Measurements from ENCODE around the gene PIK3R2. TPM values are rescaled to one million over a fixed set of nuclear protein-coding genes. Genes with fewer than 3 reads are reported as not detected.

The PIK3R2 gene
- total and polyA plus RNA-seq, 2 of the 13 experiments (the other 11 are each of a cell fraction or from before 2014, with no cell fraction given), result 18.6 to 25.3 TPM

DNA sequence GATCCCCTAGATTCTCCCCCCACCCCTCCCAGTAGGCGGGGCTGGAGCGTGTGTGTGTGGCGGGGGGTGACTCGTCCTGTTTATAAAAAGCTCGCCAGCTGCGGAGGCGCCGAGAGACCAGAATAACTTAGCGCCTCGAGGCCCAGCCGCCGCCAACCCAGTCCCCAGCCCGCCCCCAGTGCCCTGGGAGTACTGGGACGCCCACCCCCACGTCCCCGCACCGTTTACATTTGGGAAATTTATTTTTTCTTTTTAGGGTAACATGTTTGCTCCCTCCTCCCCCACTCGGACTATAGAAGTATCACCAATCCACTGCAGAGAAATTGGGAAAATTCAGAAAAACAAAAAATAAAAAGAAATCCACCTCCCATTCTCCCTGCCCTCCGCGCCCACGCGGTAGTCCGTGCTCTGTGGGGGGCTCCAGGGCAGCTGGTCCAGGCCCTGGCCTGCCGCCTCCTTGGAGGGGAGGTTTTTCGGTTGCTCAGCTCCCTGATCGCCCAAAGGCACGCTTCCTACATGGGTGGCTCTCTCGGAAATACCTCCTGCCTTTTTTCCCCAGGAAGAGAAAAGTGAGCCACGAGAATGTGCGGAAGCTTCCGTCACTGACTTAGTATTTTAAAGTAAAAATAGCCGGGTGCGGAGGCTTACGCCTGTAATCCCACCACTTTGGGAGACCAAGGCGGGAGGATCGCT lies 52.4 kb downstream of the PIK3R2 start (continued):
- TF ChIP-seq, protein P1, sequence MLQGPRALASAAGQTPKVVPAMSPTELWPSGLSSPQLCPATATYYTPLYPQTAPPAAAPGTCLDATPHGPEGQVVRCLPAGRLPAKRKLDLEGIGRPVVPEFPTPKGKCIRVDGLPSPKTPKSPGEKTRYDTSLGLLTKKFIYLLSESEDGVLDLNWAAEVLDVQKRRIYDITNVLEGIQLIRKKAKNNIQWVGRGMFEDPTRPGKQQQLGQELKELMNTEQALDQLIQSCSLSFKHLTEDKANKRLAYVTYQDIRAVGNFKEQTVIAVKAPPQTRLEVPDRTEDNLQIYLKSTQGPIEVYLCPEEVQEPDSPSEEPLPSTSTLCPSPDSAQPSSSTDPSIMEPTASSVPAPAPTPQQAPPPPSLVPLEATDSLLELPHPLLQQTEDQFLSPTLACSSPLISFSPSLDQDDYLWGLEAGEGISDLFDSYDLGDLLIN (CRISPR knock-in tag; IDR thresholded peaks at IDR 0.05; ENCODE audit: borderline replicate concordance), result no peak
- TF ChIP-seq, protein P2, sequence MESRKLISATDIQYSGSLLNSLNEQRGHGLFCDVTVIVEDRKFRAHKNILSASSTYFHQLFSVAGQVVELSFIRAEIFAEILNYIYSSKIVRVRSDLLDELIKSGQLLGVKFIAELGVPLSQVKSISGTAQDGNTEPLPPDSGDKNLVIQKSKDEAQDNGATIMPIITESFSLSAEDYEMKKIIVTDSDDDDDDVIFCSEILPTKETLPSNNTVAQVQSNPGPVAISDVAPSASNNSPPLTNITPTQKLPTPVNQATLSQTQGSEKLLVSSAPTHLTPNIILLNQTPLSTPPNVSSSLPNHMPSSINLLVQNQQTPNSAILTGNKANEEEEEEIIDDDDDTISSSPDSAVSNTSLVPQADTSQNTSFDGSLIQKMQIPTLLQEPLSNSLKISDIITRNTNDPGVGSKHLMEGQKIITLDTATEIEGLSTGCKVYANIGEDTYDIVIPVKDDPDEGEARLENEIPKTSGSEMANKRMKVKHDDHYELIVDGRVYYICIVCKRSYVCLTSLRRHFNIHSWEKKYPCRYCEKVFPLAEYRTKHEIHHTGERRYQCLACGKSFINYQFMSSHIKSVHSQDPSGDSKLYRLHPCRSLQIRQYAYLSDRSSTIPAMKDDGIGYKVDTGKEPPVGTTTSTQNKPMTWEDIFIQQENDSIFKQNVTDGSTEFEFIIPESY (CRISPR knock-in tag; IDR thresholded peaks at IDR 0.05), result no peak
- TF ChIP-seq TCF12 (IDR thresholded peaks at IDR 0.05) (no peak), TCF12 (CRISPR knock-in tag; IDR thresholded peaks at IDR 0.05) (no peak), NCOA1 (CRISPR knock-in tag; IDR thresholded peaks at IDR 0.05) (no peak), AHR (CRISPR knock-in tag; IDR thresholded peaks at IDR 0.05) (no peak), HDAC2 (CRISPR knock-in tag; IDR thresholded peaks at IDR 0.05) (no peak), PCBP1 (IDR thresholded peaks at IDR 0.05; ENCODE audit: borderline replicate concordance, low read depth, low read length) (no peak), HNRNPLL (IDR thresholded peaks at IDR 0.05; ENCODE audit: low read depth, low read length, poor library complexity, severe bottlenecking) (peak; percentile 30), ZFP41 (CRISPR knock-in tag; IDR thresholded peaks at IDR 0.05; ENCODE audit: borderline replicate concordance) (no peak), NPAS2 (CRISPR knock-in tag; IDR thresholded peaks at IDR 0.05; ENCODE audit: borderline replicate concordance) (no peak)
- TF ChIP-seq, protein P3, sequence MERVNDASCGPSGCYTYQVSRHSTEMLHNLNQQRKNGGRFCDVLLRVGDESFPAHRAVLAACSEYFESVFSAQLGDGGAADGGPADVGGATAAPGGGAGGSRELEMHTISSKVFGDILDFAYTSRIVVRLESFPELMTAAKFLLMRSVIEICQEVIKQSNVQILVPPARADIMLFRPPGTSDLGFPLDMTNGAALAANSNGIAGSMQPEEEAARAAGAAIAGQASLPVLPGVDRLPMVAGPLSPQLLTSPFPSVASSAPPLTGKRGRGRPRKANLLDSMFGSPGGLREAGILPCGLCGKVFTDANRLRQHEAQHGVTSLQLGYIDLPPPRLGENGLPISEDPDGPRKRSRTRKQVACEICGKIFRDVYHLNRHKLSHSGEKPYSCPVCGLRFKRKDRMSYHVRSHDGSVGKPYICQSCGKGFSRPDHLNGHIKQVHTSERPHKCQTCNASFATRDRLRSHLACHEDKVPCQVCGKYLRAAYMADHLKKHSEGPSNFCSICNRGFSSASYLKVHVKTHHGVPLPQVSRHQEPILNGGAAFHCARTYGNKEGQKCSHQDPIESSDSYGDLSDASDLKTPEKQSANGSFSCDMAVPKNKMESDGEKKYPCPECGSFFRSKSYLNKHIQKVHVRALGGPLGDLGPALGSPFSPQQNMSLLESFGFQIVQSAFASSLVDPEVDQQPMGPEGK (CRISPR knock-in tag; IDR thresholded peaks at IDR 0.05), result peak; percentile 65; the same call in 1 of the 2 replicates
- TF ChIP-seq, protein P4, sequence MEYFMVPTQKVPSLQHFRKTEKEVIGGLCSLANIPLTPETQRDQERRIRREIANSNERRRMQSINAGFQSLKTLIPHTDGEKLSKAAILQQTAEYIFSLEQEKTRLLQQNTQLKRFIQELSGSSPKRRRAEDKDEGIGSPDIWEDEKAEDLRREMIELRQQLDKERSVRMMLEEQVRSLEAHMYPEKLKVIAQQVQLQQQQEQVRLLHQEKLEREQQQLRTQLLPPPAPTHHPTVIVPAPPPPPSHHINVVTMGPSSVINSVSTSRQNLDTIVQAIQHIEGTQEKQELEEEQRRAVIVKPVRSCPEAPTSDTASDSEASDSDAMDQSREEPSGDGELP (IDR thresholded peaks at IDR 0.05; ENCODE audit: borderline replicate concordance, low read depth), result peak; percentile 31; the same call in 1 of the 2 replicates
- TF ChIP-seq, protein P5, sequence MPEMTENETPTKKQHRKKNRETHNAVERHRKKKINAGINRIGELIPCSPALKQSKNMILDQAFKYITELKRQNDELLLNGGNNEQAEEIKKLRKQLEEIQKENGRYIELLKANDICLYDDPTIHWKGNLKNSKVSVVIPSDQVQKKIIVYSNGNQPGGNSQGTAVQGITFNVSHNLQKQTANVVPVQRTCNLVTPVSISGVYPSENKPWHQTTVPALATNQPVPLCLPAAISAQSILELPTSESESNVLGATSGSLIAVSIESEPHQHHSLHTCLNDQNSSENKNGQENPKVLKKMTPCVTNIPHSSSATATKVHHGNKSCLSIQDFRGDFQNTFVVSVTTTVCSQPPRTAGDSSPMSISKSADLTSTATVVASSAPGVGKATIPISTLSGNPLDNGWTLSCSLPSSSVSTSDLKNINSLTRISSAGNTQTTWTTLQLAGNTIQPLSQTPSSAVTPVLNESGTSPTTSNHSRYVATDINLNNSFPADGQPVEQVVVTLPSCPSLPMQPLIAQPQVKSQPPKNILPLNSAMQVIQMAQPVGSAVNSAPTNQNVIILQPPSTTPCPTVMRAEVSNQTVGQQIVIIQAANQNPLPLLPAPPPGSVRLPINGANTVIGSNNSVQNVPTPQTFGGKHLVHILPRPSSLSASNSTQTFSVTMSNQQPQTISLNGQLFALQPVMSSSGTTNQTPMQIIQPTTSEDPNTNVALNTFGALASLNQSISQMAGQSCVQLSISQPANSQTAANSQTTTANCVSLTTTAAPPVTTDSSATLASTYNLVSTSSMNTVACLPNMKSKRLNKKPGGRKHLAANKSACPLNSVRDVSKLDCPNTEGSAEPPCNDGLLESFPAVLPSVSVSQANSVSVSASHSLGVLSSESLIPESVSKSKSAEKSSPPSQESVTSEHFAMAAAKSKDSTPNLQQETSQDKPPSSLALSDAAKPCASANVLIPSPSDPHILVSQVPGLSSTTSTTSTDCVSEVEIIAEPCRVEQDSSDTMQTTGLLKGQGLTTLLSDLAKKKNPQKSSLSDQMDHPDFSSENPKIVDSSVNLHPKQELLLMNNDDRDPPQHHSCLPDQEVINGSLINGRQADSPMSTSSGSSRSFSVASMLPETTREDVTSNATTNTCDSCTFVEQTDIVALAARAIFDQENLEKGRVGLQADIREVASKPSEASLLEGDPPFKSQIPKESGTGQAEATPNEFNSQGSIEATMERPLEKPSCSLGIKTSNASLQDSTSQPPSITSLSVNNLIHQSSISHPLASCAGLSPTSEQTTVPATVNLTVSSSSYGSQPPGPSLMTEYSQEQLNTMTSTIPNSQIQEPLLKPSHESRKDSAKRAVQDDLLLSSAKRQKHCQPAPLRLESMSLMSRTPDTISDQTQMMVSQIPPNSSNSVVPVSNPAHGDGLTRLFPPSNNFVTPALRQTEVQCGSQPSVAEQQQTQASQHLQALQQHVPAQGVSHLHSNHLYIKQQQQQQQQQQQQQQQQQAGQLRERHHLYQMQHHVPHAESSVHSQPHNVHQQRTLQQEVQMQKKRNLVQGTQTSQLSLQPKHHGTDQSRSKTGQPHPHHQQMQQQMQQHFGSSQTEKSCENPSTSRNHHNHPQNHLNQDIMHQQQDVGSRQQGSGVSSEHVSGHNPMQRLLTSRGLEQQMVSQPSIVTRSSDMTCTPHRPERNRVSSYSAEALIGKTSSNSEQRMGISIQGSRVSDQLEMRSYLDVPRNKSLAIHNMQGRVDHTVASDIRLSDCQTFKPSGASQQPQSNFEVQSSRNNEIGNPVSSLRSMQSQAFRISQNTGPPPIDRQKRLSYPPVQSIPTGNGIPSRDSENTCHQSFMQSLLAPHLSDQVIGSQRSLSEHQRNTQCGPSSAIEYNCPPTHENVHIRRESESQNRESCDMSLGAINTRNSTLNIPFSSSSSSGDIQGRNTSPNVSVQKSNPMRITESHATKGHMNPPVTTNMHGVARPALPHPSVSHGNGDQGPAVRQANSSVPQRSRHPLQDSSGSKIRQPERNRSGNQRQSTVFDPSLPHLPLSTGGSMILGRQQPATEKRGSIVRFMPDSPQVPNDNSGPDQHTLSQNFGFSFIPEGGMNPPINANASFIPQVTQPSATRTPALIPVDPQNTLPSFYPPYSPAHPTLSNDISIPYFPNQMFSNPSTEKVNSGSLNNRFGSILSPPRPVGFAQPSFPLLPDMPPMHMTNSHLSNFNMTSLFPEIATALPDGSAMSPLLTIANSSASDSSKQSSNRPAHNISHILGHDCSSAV (CRISPR knock-in tag; IDR thresholded peaks at IDR 0.05; ENCODE audit: borderline replicate concordance), result no peak
